GM06990 (cell line): ENCODE data around the gene LRFN2.
A peak's percentile ranks its signal among the peaks of the same experiment; 100 is the strongest.

Experiments used
- DNase-seq: peaks from one replicate; pipeline ENCODE4 v3.0.0-alpha.2; 2011; ENCODE audit not compliant: insufficient read length; ENCODE audit errors: extremely low read depth
- H3K27me3 ChIP-seq: replicated peaks from 2 replicates; pipeline ENCODE4 v1.6.0; 2011; ENCODE audit warnings: low read length; ENCODE audit not compliant: control insufficient read depth, insufficient read depth
- H3K36me3 ChIP-seq: 2 replicates; pipeline ENCODE4 v1.5.1; 2011; ENCODE audit warnings: low read length; ENCODE audit not compliant: control insufficient read depth, insufficient read depth
- H3K4me3 ChIP-seq: replicated peaks from 2 replicates; pipeline ENCODE4 v1.5.1; 2011; ENCODE audit warnings: low read depth, mild to moderate bottlenecking, control low read depth, low read length
- CTCF ChIP-seq: IDR thresholded peaks from 2 replicates; pipeline ENCODE4 v1.5.1; 2011; ENCODE audit warnings: low read length, control low read depth, mild to moderate bottlenecking, inconsistent platforms; ENCODE audit not compliant: insufficient read depth, poor library complexity, severe bottlenecking

The LRFN2 gene

GRCh38 chr6:40556023-40556422, 31.1 kb downstream of the LRFN2 start:
- no peak for DNase-seq
- Histone ChIP-seq H3K27me3 (no peaks in the 10 kb centered on the region; the same call in none of the 2 replicates), H3K4me3 (no peak overlapping the region), H3K36me3 (no peaks in the 10 kb centered on the region)
- TF ChIP-seq CTCF: no peak

- Histone ChIP-seq H3K4me3 (no peak overlapping the region), H3K27me3 (no peaks in the 10 kb centered on the region; the same call in none of the 2 replicates), H3K36me3 (no peaks in the 10 kb centered on the region)
- no peak for DNase-seq
- TF ChIP-seq CTCF: no peak
Measured at GRCh38 chr6:40555092-40555491, 32.1 kb downstream of the LRFN2 start.

- no peak for TF ChIP-seq CTCF
Measured at GRCh38 chr6:40552941-40553340, 34.2 kb downstream of the LRFN2 start.

GRCh38 chr6:40551966-40552505, 35.1 kb downstream of the LRFN2 start:
- Histone ChIP-seq H3K27me3 (no peaks in the 10 kb centered on the region; the same call in none of the 2 replicates), H3K36me3 (no peaks in the 10 kb centered on the region), H3K4me3 (no peak overlapping the region)
- no peak for DNase-seq
- no peak for TF ChIP-seq CTCF

More at GRCh38 chr6:40552941-40553340, 34.2 kb downstream of the LRFN2 start:
- Histone ChIP-seq H3K27me3 (no peaks in the 10 kb centered on the region; the same call in none of the 2 replicates), H3K4me3 (no peak overlapping the region), H3K36me3 (no peaks in the 10 kb centered on the region)
- DNase-seq: no peak

GRCh38 chr6:40550202-40551101, 36.7 kb downstream of the LRFN2 start:
- H3K27me3 ChIP-seq: no peaks in the 10 kb centered on the region; the same call in none of the 2 replicates
- no peak for DNase-seq
- H3K4me3 ChIP-seq: no peak overlapping the region
- peak; percentile 71 for TF ChIP-seq CTCF
- H3K36me3 ChIP-seq: no peaks in the 10 kb centered on the region
